ENCODE data around the gene GRIK5.

- TF ChIP-seq POLR2A (IDR thresholded peaks at IDR 0.05): no peak
- TF ChIP-seq POLR2AphosphoS5 (IDR thresholded peaks at IDR 0.05): no peak
- TF ChIP-seq CTCF (IDR thresholded peaks at IDR 0.05): no peak
- TF ChIP-seq EP300 (IDR thresholded peaks at IDR 0.05; ENCODE audit: low read depth): no peak
Observed at GRCh38 chr19:42065511-42065910, 4.5 kb downstream of the GRIK5 start.
